H9 (cell line): Measurements from ENCODE around the gene DNAJC7. TPM values are rescaled to one million over a fixed set of nuclear protein-coding genes. Genes with fewer than 3 reads are reported as not detected.

Experiments
- DNase-seq: peaks from one replicate; pipeline ENCODE4 v3.0.0-alpha.2; 2017
- H2AFZ ChIP-seq: one replicate; pipeline ENCODE4 v1.6.1; 2013; ENCODE audit warnings: mild to moderate bottlenecking, low read length, control low read depth, moderate library complexity
- H2AK5ac ChIP-seq: 2 replicates; pipeline ENCODE4 v1.6.1; 2013; ENCODE audit warnings: low read length, control low read depth, mixed read lengths; ENCODE audit not compliant: insufficient read length
- H2BK120ac ChIP-seq: one replicate; pipeline ENCODE4 v1.6.1; 2013; ENCODE audit warnings: low read depth, mild to moderate bottlenecking, low read length, control low read depth, inconsistent platforms; ENCODE audit not compliant: poor library complexity, severe bottlenecking
- H2BK12ac ChIP-seq: 2 replicates; pipeline ENCODE4 v1.6.1; 2013; ENCODE audit warnings: low read length, control low read depth, mixed read lengths, low read depth; ENCODE audit not compliant: insufficient read length
- H2BK15ac ChIP-seq: 2 replicates; pipeline ENCODE4 v1.6.1; 2013; ENCODE audit warnings: low read depth, low read length, control low read depth
- H2BK20ac ChIP-seq: one replicate; pipeline ENCODE4 v1.6.1; 2013; ENCODE audit warnings: low read depth, mild to moderate bottlenecking, low read length, control low read depth, inconsistent platforms; ENCODE audit not compliant: poor library complexity, severe bottlenecking
- H2BK5ac ChIP-seq: 2 replicates; pipeline ENCODE4 v1.6.1; 2013; ENCODE audit warnings: low read length, control low read depth, mixed read lengths; ENCODE audit not compliant: insufficient read length
- H3K14ac ChIP-seq: 2 replicates; pipeline ENCODE4 v1.6.1; 2013; ENCODE audit warnings: low read length, control low read depth; ENCODE audit not compliant: insufficient read depth
- H3K18ac ChIP-seq: 2 replicates; pipeline ENCODE4 v1.6.1; 2013; ENCODE audit warnings: low read depth, mild to moderate bottlenecking, mixed read lengths, low read length, control low read depth; ENCODE audit not compliant: insufficient read length
- H3K23ac ChIP-seq: 2 replicates; pipeline ENCODE4 v1.6.1; 2013; ENCODE audit warnings: low read length, control low read depth, mixed read lengths, low read depth; ENCODE audit not compliant: insufficient read length
- H3K23me2 ChIP-seq: 2 replicates; pipeline ENCODE4 v1.6.1; 2013; ENCODE audit warnings: low read depth, mild to moderate bottlenecking, mixed read lengths, low read length, control low read depth; ENCODE audit not compliant: insufficient read length, poor library complexity, severe bottlenecking
- H3K27ac ChIP-seq: 2 replicates; pipeline ENCODE4 v1.5.1; 2013; ENCODE audit warnings: low read length, control low read depth, mixed read lengths, low read depth; ENCODE audit not compliant: insufficient read length
- H3K27me3 ChIP-seq: 2 replicates; pipeline ENCODE4 v1.6.1; 2013; ENCODE audit warnings: low read length, control low read depth, inconsistent platforms; ENCODE audit not compliant: insufficient read depth
- H3K4ac ChIP-seq: 2 replicates; pipeline ENCODE4 v1.6.1; 2013; ENCODE audit warnings: low read depth, mild to moderate bottlenecking, control low read depth, inconsistent platforms, low read length, moderate library complexity
- H3K4me1 ChIP-seq: 2 replicates; pipeline ENCODE4 v1.6.1; 2013; ENCODE audit warnings: low read length, control low read depth, inconsistent platforms; ENCODE audit not compliant: insufficient read depth
- H3K4me2 ChIP-seq: 2 replicates; pipeline ENCODE4 v1.6.1; 2013; ENCODE audit warnings: low read length, control low read depth, mixed read lengths; ENCODE audit not compliant: insufficient read length, insufficient read depth
- H3K56ac ChIP-seq: 2 replicates; pipeline ENCODE4 v1.6.1; 2013; ENCODE audit warnings: low read depth, mild to moderate bottlenecking, mixed read lengths, low read length, control low read depth; ENCODE audit not compliant: insufficient read length
- H3K79me1 ChIP-seq: 2 replicates; pipeline ENCODE4 v1.6.1; 2013; ENCODE audit warnings: low read depth, mild to moderate bottlenecking, moderate library complexity, low read length, control low read depth, inconsistent platforms; ENCODE audit not compliant: insufficient read depth, poor library complexity, severe bottlenecking
- H3K79me2 ChIP-seq: 2 replicates; pipeline ENCODE4 v1.6.1; 2013; ENCODE audit warnings: low read length, control low read depth, inconsistent platforms; ENCODE audit not compliant: insufficient read depth
- H3K9ac ChIP-seq: 2 replicates; pipeline ENCODE4 v1.6.1; 2013; ENCODE audit warnings: low read length, control low read depth, mixed read lengths; ENCODE audit not compliant: insufficient read length; ENCODE audit errors: extremely low read depth
- H3K9me3 ChIP-seq: one replicate; pipeline ENCODE4 v1.6.1; 2013; ENCODE audit warnings: low read depth, low read length, inconsistent platforms; ENCODE audit not compliant: control insufficient read depth
- H3T11ph ChIP-seq: one replicate; pipeline ENCODE4 v1.6.1; 2013; ENCODE audit warnings: mild to moderate bottlenecking, low read length, control low read depth, inconsistent platforms
- H4K20me1 ChIP-seq: one replicate; pipeline ENCODE4 v1.6.1; 2013; ENCODE audit not compliant: control insufficient read depth, insufficient read length, insufficient read depth
- H4K5ac ChIP-seq: 2 replicates; pipeline ENCODE4 v1.6.1; 2013; ENCODE audit warnings: low read depth, mild to moderate bottlenecking, mixed read lengths, low read length, control low read depth; ENCODE audit not compliant: insufficient read length
- H4K8ac ChIP-seq: replicated peaks from 2 replicates; pipeline ENCODE4 v1.6.1; 2013; ENCODE audit warnings: low read length, control low read depth, mixed read lengths, low read depth; ENCODE audit not compliant: insufficient read length
- H4K91ac ChIP-seq: 2 replicates; pipeline ENCODE4 v1.6.1; 2013; ENCODE audit warnings: low read depth, mild to moderate bottlenecking, moderate library complexity, mixed read lengths, low read length, control low read depth; ENCODE audit not compliant: insufficient read length
- H3K27ac Mint-ChIP-seq, 3 experiments: 2 replicates in 2 of 3; 3 replicates in 1 of 3; pipeline ENCODE4 v1.8.0; 2020 to 2021; ENCODE audit warnings: mixed read lengths in 3 of 3, mild to moderate bottlenecking in 1 of 3, moderate library complexity in 1 of 3
- H3K27me3 Mint-ChIP-seq: 2 replicates; pipeline ENCODE4 v1.8.0; 2021; ENCODE audit warnings: low read depth, mild to moderate bottlenecking, moderate library complexity, mixed read lengths
- H3K36me3 Mint-ChIP-seq, 3 experiments: 2 replicates in 2 of 3; 3 replicates in 1 of 3; pipeline ENCODE4 v1.8.0; 2020 to 2021; ENCODE audit warnings: low read depth in 3 of 3, mixed read lengths in 3 of 3; ENCODE audit not compliant: insufficient read depth in 1 of 3
- H3K4me1 Mint-ChIP-seq, 2 experiments: 2 replicates each; pipeline ENCODE4 v1.8.0; 2020; ENCODE audit warnings: mixed read lengths in 2 of 2
- H3K4me3 Mint-ChIP-seq, 2 experiments: 2 replicates in 1 of 2; 3 replicates in 1 of 2; pipeline ENCODE4 v1.8.0; 2020 to 2021; ENCODE audit warnings: mild to moderate bottlenecking in 2 of 2, mixed read lengths in 2 of 2, moderate library complexity in 1 of 2
- H3K9me3 Mint-ChIP-seq, 2 experiments: 2 replicates in 1 of 2; 3 replicates in 1 of 2; pipeline ENCODE4 v1.8.0; 2020; ENCODE audit warnings: mild to moderate bottlenecking in 2 of 2, mixed read lengths in 2 of 2, moderate library complexity in 1 of 2
- WGBS: extraction: QIAGEN DNeasy Blood & Tissue Kit; methylation state at CpG from one replicate; pipeline ENCODE4 v1.1.7; 2013; ENCODE audit warnings: missing lambda C conversion rate, low lambda C conversion rate, mixed read lengths; ENCODE audit not compliant: insufficient read length; ENCODE audit errors: extremely low coverage; 5-methylcytosine and 5-hydroxymethylcytosine counted together
- total RNA-seq: library from RNA; stranded (reverse); gene quantifications from 2 replicates; pipeline ENCODE4 v1.2.1, GENCODE V29; 2021
- TF ChIP-seq, protein P1 (sequence below): fragments of 200-600 bp; sonication (generic); conservative IDR thresholded peaks from 3 replicates; pipeline ENCODE4 v1.8.0; 2021; ENCODE audit warnings: antibody characterized with exemption, mild to moderate bottlenecking

DNAJC7 gene
- total RNA-seq, 1 experiment from 2014 or later = 141 TPM

DNA sequence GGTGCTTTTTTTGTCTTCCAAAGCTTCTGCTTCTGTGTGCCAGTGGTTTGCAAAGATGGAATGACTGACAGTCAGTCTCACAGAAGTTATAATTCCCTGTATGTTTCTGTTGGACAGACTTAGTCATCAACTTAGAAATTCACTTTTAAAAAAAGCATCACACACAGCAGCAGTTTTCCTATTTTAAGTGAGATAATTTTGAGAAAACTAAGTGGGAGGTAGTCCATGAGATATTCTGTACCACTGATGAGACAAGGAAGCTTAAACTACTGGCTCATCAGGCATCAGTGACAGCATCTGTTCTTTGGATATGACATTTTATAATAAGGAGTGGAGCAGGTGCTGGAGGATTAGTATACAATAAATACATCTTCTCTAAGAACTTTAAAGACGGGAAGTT is 30.6 kb downstream of the DNAJC7 start:
- Histone ChIP-seq H2BK120ac (no peak overlapping the region), H4K8ac (no peak overlapping the region), H3K9ac (no peak overlapping the region), H4K91ac (no peak overlapping the region), H3K23ac (no peak overlapping the region), H3K18ac (no peak overlapping the region), H2BK15ac (no peak overlapping the region), H3K4me2 (no peak overlapping the region), H2AFZ (no peak overlapping the region), H3K79me2 (no peaks in the 10 kb centered on the region), H3K27ac (no peak overlapping the region), H2BK5ac (no peak overlapping the region), H3K23me2 (no peaks in the 10 kb centered on the region), H4K5ac (no peak overlapping the region), H3K4me1 (no peaks in the 10 kb centered on the region), H3T11ph (no peak overlapping the region), H4K20me1 (no peaks in the 10 kb centered on the region), H3K9me3 (no peaks in the 10 kb centered on the region), H3K4ac (no peak overlapping the region), H3K56ac (no peak overlapping the region), H2BK12ac (no peak overlapping the region), H3K27me3 (no peaks in the 10 kb centered on the region), H2AK5ac (no peak overlapping the region), H2BK20ac (no peak overlapping the region), H3K79me1 (no peaks in the 10 kb centered on the region), H3K14ac (no peak overlapping the region)
- H3K27me3 Mint-ChIP-seq = no peaks in the 10 kb centered on the region
- WGBS = no CpG with 5 or more reads among the region's 1 CpG
- no peak for DNase-seq
- TF ChIP-seq, protein P1, sequence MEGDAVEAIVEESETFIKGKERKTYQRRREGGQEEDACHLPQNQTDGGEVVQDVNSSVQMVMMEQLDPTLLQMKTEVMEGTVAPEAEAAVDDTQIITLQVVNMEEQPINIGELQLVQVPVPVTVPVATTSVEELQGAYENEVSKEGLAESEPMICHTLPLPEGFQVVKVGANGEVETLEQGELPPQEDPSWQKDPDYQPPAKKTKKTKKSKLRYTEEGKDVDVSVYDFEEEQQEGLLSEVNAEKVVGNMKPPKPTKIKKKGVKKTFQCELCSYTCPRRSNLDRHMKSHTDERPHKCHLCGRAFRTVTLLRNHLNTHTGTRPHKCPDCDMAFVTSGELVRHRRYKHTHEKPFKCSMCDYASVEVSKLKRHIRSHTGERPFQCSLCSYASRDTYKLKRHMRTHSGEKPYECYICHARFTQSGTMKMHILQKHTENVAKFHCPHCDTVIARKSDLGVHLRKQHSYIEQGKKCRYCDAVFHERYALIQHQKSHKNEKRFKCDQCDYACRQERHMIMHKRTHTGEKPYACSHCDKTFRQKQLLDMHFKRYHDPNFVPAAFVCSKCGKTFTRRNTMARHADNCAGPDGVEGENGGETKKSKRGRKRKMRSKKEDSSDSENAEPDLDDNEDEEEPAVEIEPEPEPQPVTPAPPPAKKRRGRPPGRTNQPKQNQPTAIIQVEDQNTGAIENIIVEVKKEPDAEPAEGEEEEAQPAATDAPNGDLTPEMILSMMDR = no peak
- no peak overlapping the region for H3K4me3 Mint-ChIP-seq
- peaks cover 56 to 98% (median 94%) of the 10 kb centered on the region in 3 experiments; a peak in 6 of 7 replicates for H3K36me3 Mint-ChIP-seq
- H3K9me3 Mint-ChIP-seq = no peaks in the 10 kb centered on the region
- no peak overlapping the region for H3K27ac Mint-ChIP-seq
- H3K4me1 Mint-ChIP-seq = no peaks in the 10 kb centered on the region
